Activated naive CD8-positive, alpha-beta T cell treated with anti-CD3 and anti-CD28 coated beads, Interleukin-2, amount 50 U/mL, for 16 hours (primary cell): Measurements from ENCODE around the gene NFATC2.

Source experiments
- DNase-seq: peaks from one replicate; pipeline ENCODE4 v3.0.0-alpha.2; 2020; ENCODE audit warnings: low read depth, low spot score

NFATC2 gene

DNA sequence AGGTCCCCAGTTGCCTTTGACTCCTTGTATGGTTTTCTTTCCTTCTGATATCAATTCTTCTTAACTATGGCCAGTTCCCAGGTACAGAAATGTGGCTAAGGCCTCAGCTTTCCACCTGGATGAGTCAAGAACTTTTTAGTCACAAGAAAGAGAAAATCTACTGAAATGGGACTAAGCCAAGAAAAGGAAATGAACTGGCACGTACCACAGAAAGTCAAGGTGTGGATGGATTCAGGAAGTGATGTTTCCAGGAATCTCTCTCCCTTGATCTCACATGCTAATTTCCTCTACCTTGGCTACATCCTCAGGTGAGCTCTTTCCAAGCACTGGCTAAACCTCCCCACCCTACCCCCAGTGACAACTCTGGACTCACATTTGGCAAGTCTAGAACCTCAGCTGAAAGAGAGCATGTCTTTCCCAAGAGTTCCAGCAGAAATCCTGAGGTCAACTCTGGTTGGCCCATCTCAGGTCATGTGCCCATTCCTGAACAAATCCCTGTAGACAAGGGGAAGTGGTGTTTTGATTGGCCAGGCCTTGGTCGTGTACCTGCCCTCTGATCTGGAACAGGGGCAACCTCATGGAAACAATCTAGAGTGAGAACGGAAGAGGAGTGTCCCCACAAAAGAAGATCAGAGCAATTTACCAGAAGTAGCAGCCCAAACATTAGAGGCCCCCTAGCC is 205.3 kb downstream of the NFATC2 start:
- no peak for DNase-seq
